ENCODE results near the gene TBC1D24. TPM values are rescaled to one million over a fixed set of nuclear protein-coding genes. Genes with fewer than 3 reads are reported as not detected.

The TBC1D24 gene
- total RNA-seq, 1 donor from 2014 or later: 11.1 TPM

- TF ChIP-seq, protein P1, sequence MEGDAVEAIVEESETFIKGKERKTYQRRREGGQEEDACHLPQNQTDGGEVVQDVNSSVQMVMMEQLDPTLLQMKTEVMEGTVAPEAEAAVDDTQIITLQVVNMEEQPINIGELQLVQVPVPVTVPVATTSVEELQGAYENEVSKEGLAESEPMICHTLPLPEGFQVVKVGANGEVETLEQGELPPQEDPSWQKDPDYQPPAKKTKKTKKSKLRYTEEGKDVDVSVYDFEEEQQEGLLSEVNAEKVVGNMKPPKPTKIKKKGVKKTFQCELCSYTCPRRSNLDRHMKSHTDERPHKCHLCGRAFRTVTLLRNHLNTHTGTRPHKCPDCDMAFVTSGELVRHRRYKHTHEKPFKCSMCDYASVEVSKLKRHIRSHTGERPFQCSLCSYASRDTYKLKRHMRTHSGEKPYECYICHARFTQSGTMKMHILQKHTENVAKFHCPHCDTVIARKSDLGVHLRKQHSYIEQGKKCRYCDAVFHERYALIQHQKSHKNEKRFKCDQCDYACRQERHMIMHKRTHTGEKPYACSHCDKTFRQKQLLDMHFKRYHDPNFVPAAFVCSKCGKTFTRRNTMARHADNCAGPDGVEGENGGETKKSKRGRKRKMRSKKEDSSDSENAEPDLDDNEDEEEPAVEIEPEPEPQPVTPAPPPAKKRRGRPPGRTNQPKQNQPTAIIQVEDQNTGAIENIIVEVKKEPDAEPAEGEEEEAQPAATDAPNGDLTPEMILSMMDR (IDR thresholded peaks at IDR 0.05; ENCODE audit: borderline replicate concordance): no peak
- Histone ChIP-seq H3K4me1 (no peaks in the 10 kb centered on the region), H3K36me3 (peaks cover 7% of the 10 kb centered on the region), H3K4me3 (no peak overlapping the region), H3K9me3 (replicated peaks) (no peaks in the 10 kb centered on the region), H3K27me3 (ENCODE audit: low read depth) (no peaks in the 10 kb centered on the region), H3K27ac (replicated peaks) (no peak overlapping the region)
- intact Hi-C loops (cut with micrococcal nuclease): no loop called here
- DNase-seq: no peak
Measured at GRCh38 chr16:2452650-2453049, 22.3 kb upstream of the TBC1D24 start.

GRCh38 chr16:2455081-2455845 lies 19.7 kb upstream of the TBC1D24 start:
- intact Hi-C loops (cut with micrococcal nuclease): no loop called here

GRCh38 chr16:2456551-2457153 lies 18.3 kb upstream of the TBC1D24 start:
- intact Hi-C loops (cut with micrococcal nuclease): no loop called here
- H3K27me3 ChIP-seq (ENCODE audit: low read depth): no peaks in the 10 kb centered on the region
- no peaks in the 10 kb centered on the region for H3K9me3 ChIP-seq (replicated peaks)
- H3K36me3 ChIP-seq: peaks cover 7% of the 10 kb centered on the region
- no peak overlapping the region for H3K27ac ChIP-seq (replicated peaks)
- peaks cover 18% of the 10 kb centered on the region for H3K4me1 ChIP-seq
- TF ChIP-seq, protein P1 (IDR thresholded peaks at IDR 0.05; ENCODE audit: borderline replicate concordance): no peak
- no peak overlapping the region for H3K4me3 ChIP-seq
- DNase-seq: no peak

More at GRCh38 chr16:2455081-2455845, 19.7 kb upstream of the TBC1D24 start:
- Histone ChIP-seq H3K27me3 (ENCODE audit: low read depth) (no peaks in the 10 kb centered on the region), H3K4me1 (peaks cover 14% of the 10 kb centered on the region), H3K27ac (replicated peaks) (no peak overlapping the region), H3K36me3 (peaks cover 7% of the 10 kb centered on the region), H3K9me3 (replicated peaks) (no peaks in the 10 kb centered on the region), H3K4me3 (no peak overlapping the region)
- no peak for DNase-seq
- TF ChIP-seq, protein P1 (IDR thresholded peaks at IDR 0.05; ENCODE audit: borderline replicate concordance): no peak

GRCh38 chr16:2457267-2457666 lies 17.7 kb upstream of the TBC1D24 start:
- Histone ChIP-seq H3K27ac (replicated peaks) (no peak overlapping the region), H3K9me3 (replicated peaks) (no peaks in the 10 kb centered on the region), H3K4me3 (no peak overlapping the region), H3K27me3 (ENCODE audit: low read depth) (no peaks in the 10 kb centered on the region), H3K4me1 (peaks cover 18% of the 10 kb centered on the region), H3K36me3 (peaks cover 7% of the 10 kb centered on the region)
- no peak for DNase-seq
- intact Hi-C loops (cut with micrococcal nuclease): no loop called here
- TF ChIP-seq, protein P1 (IDR thresholded peaks at IDR 0.05; ENCODE audit: borderline replicate concordance): no peak

- Histone ChIP-seq H3K4me3 (no peak overlapping the region), H3K4me1 (peaks cover 18% of the 10 kb centered on the region), H3K27me3 (ENCODE audit: low read depth) (no peaks in the 10 kb centered on the region), H3K36me3 (peaks cover 7% of the 10 kb centered on the region), H3K27ac (replicated peaks) (no peak overlapping the region), H3K9me3 (replicated peaks) (no peaks in the 10 kb centered on the region)
- no peak for DNase-seq
- intact Hi-C loops (cut with micrococcal nuclease): no loop called here
- TF ChIP-seq, protein P1 (IDR thresholded peaks at IDR 0.05; ENCODE audit: borderline replicate concordance): no peak
Measured at GRCh38 chr16:2457946-2458345, 17.0 kb upstream of the TBC1D24 start.

Measured in left ventricle myocardium inferior (tissue), 1 donor.